RWPE2 (cell line): Measurements from ENCODE around the gene COL28A1.

Experiments
- ATAC-seq: fragments of 200-7000 bp; cut with Tn5 transposase; 3 replicates; pipeline ENCODE4 v1.9.1; 2021; ENCODE audit warnings: low read depth
- DNase-seq: peaks from one replicate; pipeline ENCODE4 v3.0.0-alpha.2; 2020; ENCODE audit warnings: low spot score
- H3K27ac ChIP-seq: fragments of 450-650 bp; 2 replicates; pipeline ENCODE4 v1.5.1; 2017; ENCODE audit warnings: mild to moderate bottlenecking; ENCODE audit not compliant: poor library complexity, severe bottlenecking
- H3K27me3 ChIP-seq: fragments of 250-450 bp; sonication (Bioruptor Pico); 2 replicates; pipeline ENCODE4 v1.5.1; 2021; ENCODE audit warnings: mild to moderate bottlenecking, moderate library complexity; ENCODE audit not compliant: insufficient read depth, poor library complexity, severe bottlenecking
- H3K36me3 ChIP-seq: fragments of 250-450 bp; sonication (Bioruptor Pico); 2 replicates; pipeline ENCODE4 v1.5.1; 2020; ENCODE audit warnings: low read depth, mild to moderate bottlenecking, moderate library complexity
- H3K4me1 ChIP-seq: fragments of 250-450 bp; sonication (Bioruptor Pico); 2 replicates; pipeline ENCODE4 v1.5.1; 2021; ENCODE audit warnings: mild to moderate bottlenecking, moderate library complexity; ENCODE audit not compliant: insufficient read depth, poor library complexity, severe bottlenecking
- H3K4me3 ChIP-seq: fragments of 250-450 bp; sonication (Bioruptor Pico); 2 replicates; pipeline ENCODE4 v1.5.1; 2021; ENCODE audit warnings: mild to moderate bottlenecking, moderate library complexity; ENCODE audit not compliant: severe bottlenecking
- H3K9me3 ChIP-seq: fragments of 250-450 bp; sonication (Bioruptor Pico); 2 replicates; pipeline ENCODE4 v1.5.1; 2021; ENCODE audit warnings: mild to moderate bottlenecking, moderate library complexity; ENCODE audit not compliant: severe bottlenecking
- TF ChIP-seq, protein P1 (sequence below): fragments of 450-650 bp; IDR thresholded peaks from one replicate; pipeline ENCODE4 v1.5.1; 2017; ENCODE audit warnings: mild to moderate bottlenecking, moderate library complexity; ENCODE audit not compliant: poor library complexity, severe bottlenecking

Gene COL28A1

DNA sequence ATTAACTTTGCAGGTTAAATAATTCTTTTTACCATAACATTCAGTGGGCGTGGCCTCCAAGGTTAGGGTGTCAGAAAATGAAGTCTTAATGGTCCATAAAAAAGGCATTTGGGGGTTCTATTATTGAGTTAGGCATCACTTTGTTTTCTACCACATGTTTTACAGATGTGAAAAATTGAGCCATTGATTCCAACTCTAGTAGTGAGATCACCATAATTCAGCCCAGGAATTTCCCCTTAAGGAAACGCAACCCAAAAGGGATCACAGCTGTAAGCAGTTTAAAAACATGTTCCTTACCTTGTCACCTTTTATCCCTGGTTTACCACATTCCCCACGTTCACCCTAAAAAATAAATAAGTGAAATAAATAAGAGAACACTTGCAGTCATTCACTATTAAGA, 24.9 kb downstream of the COL28A1 start:
- H3K9me3 ChIP-seq = no peaks in the 10 kb centered on the region
- H3K27me3 ChIP-seq = no peaks in the 10 kb centered on the region
- no peak overlapping the region for H3K27ac ChIP-seq
- DNase-seq (no peak), ATAC-seq (no peak)
- TF ChIP-seq, protein P1, sequence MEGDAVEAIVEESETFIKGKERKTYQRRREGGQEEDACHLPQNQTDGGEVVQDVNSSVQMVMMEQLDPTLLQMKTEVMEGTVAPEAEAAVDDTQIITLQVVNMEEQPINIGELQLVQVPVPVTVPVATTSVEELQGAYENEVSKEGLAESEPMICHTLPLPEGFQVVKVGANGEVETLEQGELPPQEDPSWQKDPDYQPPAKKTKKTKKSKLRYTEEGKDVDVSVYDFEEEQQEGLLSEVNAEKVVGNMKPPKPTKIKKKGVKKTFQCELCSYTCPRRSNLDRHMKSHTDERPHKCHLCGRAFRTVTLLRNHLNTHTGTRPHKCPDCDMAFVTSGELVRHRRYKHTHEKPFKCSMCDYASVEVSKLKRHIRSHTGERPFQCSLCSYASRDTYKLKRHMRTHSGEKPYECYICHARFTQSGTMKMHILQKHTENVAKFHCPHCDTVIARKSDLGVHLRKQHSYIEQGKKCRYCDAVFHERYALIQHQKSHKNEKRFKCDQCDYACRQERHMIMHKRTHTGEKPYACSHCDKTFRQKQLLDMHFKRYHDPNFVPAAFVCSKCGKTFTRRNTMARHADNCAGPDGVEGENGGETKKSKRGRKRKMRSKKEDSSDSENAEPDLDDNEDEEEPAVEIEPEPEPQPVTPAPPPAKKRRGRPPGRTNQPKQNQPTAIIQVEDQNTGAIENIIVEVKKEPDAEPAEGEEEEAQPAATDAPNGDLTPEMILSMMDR = no peak
- H3K4me3 ChIP-seq = no peak overlapping the region
- no peaks in the 10 kb centered on the region for H3K4me1 ChIP-seq
- no peaks in the 10 kb centered on the region for H3K36me3 ChIP-seq

DNA sequence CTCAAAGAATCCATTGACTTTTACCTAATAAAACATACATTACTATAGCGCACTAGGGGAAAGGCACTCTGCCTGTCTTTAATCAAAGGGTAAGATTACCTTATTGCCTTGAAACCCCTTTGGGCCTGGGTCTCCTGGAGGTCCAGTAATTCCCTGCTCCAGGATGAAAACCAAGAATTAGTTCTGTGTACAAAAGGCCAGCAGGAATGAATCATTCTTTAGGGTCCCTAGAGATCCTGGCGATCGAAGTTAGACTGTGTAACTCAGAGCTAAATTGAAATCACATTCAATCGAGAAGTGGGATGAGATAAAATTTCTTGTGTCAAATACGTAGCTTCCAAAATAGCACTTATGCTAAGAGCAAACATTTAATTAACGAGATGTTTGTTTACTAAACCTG, 29.8 kb downstream of the COL28A1 start:
- Histone ChIP-seq H3K36me3 (no peaks in the 10 kb centered on the region), H3K27me3 (no peaks in the 10 kb centered on the region), H3K27ac (no peak overlapping the region), H3K9me3 (no peaks in the 10 kb centered on the region), H3K4me1 (no peaks in the 10 kb centered on the region), H3K4me3 (no peak overlapping the region)
- TF ChIP-seq, protein P1 = no peak
- ATAC-seq (no peak), DNase-seq (no peak)

DNA sequence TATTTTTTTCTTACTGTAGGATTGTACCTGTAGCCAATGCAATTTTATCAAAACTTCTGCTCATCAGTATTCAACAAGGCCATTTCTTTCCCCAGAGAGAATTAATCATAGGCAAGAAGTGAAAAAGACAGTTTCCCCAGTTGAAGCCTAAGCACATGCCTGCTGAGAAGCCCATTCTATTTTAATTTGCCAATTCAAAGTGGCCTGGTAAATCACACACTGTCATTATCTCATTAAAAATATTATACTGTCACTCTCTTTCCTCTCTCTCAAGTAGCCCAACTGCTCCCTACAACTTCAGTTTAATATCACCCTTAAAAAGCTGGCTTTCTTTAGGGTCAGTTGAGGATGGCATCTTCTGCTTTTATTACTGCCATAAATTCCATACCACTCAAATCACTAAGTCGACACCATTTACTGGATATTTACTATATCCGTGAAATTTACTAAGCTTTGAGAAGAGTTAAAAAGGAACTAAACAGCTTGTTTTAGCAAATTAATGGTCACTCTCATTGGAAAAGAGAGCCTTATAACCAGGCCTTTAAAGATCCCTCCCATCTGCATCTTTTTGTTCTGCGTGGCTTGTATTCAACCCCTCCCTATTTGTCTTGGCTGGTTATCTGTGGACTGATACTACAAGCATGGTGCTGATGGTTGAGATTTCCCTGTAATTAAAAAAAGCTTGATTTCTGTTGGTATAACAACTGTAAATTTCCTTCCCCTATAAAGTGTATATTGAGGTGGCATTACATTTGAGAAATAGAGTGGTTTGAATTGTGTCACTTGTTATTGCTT, 30.6 kb downstream of the COL28A1 start:
- ATAC-seq (no peak), DNase-seq (no peak)
- Histone ChIP-seq H3K36me3 (no peaks in the 10 kb centered on the region), H3K27ac (no peak overlapping the region), H3K4me3 (no peak overlapping the region), H3K4me1 (no peaks in the 10 kb centered on the region), H3K9me3 (no peaks in the 10 kb centered on the region), H3K27me3 (no peaks in the 10 kb centered on the region)
- TF ChIP-seq, protein P1 = no peak

DNA sequence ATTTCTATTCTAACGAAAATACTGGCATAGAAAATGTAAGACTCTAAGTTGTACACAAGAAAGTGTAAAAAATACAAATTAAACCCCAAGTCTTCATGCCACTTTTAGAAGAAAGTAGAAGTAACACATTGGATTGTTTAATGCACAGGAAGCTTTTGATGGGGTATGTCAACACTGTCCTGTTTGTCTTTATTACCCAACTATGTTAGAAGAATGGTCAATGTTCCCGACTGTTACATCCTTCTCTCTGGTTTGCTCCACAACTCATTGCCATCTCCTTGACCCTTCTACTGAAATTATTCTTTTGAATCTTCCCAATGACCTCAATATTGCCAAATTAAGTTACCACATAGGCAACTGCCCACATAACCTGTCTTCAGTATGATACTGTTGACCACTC, 35.8 kb downstream of the COL28A1 start:
- Histone ChIP-seq H3K36me3 (no peaks in the 10 kb centered on the region), H3K4me3 (no peak overlapping the region), H3K27me3 (no peaks in the 10 kb centered on the region), H3K27ac (no peak overlapping the region), H3K4me1 (no peaks in the 10 kb centered on the region), H3K9me3 (no peaks in the 10 kb centered on the region)
- TF ChIP-seq, protein P1 = no peak
- ATAC-seq (no peak), DNase-seq (no peak)

DNA sequence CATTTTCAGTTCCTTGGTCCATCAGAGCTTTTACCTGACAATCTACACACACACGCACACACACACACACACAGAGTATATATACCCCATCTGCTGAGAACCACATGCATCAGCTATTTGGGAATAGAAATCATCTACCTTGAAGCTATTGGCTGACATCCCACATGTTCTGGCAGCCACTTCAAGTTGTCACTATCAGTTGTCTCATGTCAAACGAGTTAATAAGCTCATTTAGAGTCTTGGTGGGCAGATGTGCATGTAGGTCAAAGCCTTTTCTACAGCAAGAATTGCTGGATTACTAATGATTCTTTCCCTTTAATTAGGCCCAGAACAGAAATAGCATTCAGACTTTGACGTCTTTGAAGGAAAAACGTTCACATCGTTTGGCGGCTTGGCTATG, 36.8 kb downstream of the COL28A1 start:
- TF ChIP-seq, protein P1 = no peak
- no peak overlapping the region for H3K27ac ChIP-seq
- DNase-seq (no peak), ATAC-seq (no peak)
- no peaks in the 10 kb centered on the region for H3K4me1 ChIP-seq
- no peaks in the 10 kb centered on the region for H3K9me3 ChIP-seq
- no peak overlapping the region for H3K4me3 ChIP-seq
- H3K36me3 ChIP-seq = no peaks in the 10 kb centered on the region
- no peaks in the 10 kb centered on the region for H3K27me3 ChIP-seq
